ENCODE data around the gene RAP1GAP2.

DNA sequence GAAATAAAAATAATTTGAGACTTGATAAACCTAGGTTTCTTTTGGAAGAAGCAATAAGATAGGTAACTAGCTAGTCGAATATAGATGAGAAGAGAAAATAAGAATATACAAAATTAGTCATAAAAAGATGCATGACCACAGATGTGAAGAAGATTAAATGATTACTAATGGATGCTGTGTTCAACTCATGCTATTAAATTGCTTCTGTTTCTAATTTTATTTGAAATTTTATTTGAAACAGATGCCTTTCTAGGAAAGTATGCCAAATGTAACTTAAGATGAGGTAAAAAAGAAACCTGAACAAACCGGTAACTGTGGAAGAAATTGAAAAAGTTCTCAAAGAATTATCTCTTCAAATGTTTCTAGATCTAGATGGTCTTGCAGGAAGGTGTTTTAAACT, 175.6 kb downstream of the RAP1GAP2 start:
- TF ChIP-seq, protein P1, sequence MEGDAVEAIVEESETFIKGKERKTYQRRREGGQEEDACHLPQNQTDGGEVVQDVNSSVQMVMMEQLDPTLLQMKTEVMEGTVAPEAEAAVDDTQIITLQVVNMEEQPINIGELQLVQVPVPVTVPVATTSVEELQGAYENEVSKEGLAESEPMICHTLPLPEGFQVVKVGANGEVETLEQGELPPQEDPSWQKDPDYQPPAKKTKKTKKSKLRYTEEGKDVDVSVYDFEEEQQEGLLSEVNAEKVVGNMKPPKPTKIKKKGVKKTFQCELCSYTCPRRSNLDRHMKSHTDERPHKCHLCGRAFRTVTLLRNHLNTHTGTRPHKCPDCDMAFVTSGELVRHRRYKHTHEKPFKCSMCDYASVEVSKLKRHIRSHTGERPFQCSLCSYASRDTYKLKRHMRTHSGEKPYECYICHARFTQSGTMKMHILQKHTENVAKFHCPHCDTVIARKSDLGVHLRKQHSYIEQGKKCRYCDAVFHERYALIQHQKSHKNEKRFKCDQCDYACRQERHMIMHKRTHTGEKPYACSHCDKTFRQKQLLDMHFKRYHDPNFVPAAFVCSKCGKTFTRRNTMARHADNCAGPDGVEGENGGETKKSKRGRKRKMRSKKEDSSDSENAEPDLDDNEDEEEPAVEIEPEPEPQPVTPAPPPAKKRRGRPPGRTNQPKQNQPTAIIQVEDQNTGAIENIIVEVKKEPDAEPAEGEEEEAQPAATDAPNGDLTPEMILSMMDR (IDR thresholded peaks at IDR 0.05): no peak
- TF ChIP-seq POLR2AphosphoS5 (IDR thresholded peaks at IDR 0.05): no peak
